Mesodermal cell (in vitro differentiated cells): ENCODE results near the gene BRF1.
"Not testable (repeated sequence)": the region's sequence is repeated elsewhere in the genome, so short reads cannot be mapped to it uniquely, and the experiment has no call there.

Experiments used
- H3K27ac ChIP-seq: 2 replicates; pipeline ENCODE4 v1.7.0; 2013; ENCODE audit warnings: mild to moderate bottlenecking, low read depth, low read length, moderate library complexity; ENCODE audit not compliant: severe bottlenecking
- H3K36me3 ChIP-seq: 2 replicates; pipeline ENCODE4 v1.7.1; 2013; ENCODE audit warnings: mild to moderate bottlenecking, low read length, moderate library complexity; ENCODE audit not compliant: control insufficient read depth, insufficient read depth
- H3K4me1 ChIP-seq: one replicate; pipeline ENCODE4 v1.7.1; 2013; ENCODE audit warnings: mild to moderate bottlenecking, low read length; ENCODE audit not compliant: insufficient read depth, control insufficient read depth, poor library complexity, severe bottlenecking
- H3K4me3 ChIP-seq: 2 replicates; pipeline ENCODE4 v1.7.0; 2013; ENCODE audit warnings: low read length, control low read depth, mild to moderate bottlenecking; ENCODE audit not compliant: insufficient read depth, poor library complexity, severe bottlenecking; ENCODE audit errors: extremely low read depth
- H3K9me3 ChIP-seq: 2 replicates; pipeline ENCODE4 v1.7.1; 2013; ENCODE audit warnings: mild to moderate bottlenecking, low read length, moderate library complexity; ENCODE audit not compliant: control insufficient read depth
- WGBS, 2 experiments: methylation state at CpG; one replicate each; pipeline ENCODE4 v1.1.5; 2013; ENCODE audit warnings: missing lambda C conversion rate in 2 of 2; ENCODE audit not compliant: insufficient coverage in 2 of 2; 5-methylcytosine and 5-hydroxymethylcytosine counted together

The BRF1 gene

GRCh38 chr14:105337966-105338741 is 37.4 kb upstream of the BRF1 start:
- Histone ChIP-seq H3K36me3 (no peaks in the 10 kb centered on the region), H3K4me3 (no peak overlapping the region), H3K9me3 (no peaks in the 10 kb centered on the region), H3K4me1 (no peaks in the 10 kb centered on the region), H3K27ac (no peak overlapping the region)
- 86 to 90% methylated on average over 14 to 17 of the region's 18 CpGs for WGBS, 2 experiments

DNA sequence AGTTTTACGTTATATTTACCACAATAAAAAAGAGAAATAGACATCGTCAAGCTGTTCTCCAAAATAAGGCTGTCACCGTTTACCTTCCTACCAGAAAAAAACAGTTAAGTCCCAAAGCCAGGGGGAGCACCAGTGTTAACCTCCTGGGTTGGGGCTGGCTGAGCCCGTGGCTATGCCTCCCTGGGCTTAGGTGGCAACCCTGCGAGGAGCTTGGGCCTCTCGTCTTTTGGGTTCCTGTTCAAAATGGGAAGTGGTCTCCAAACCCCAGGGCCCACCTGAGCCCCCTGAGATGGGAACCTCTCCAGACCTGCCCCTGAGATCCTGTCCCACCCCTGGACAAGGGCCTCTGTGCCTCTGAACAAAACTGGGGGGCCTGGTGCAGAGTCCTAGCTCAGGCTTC is 36.6 kb upstream of the BRF1 start:
- Histone ChIP-seq H3K4me3 (no peak overlapping the region), H3K4me1 (peaks cover 3% of the 10 kb centered on the region), H3K9me3 (no peaks in the 10 kb centered on the region), H3K27ac (no peak overlapping the region), H3K36me3 (no peaks in the 10 kb centered on the region)
- WGBS, 2 experiments = 90 to 95% methylated on average over 6 of the region's 6 CpGs

DNA sequence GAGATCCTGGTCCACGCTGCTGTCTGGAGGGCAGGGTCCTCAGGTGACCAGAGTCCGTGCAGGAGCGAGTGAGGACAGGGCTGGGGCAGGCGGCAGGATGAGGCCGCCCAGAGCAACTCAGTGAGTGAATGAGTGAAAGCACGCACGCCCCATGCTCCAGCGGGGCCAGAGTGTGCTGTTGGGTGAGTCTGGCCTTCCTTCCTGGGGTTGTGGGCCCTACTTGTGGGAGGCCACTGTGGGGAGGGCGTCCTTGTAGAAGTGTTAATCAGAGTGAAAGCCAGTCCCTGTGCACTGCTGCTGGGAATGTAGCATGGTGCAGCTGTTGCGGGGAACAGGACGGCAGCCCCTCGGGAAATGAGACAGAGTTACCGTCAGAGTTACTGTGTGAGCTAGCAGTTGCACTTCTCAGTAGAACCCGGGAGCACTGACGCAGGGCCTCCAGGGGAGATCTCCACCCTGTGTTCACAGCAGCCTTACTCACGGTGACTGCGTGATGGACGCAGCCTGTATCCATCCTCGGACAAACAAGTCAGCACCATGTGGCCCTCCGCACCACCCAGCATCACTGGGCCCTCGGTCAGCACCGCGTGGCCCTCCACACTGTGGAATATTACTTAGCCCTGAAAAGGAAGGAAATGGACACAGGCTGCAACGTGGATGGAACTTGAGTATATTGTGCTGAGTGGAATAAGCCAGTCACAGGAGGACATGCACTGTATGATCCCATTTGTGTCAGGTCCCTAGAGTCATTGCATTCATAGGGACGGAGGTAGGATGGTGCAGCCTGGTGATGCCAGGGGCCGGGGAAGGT is 35.9 kb upstream of the BRF1 start:
- 95 to 96% methylated on average over 26 of the region's 26 CpGs for WGBS, 2 experiments
- Histone ChIP-seq H3K4me3 (no peak overlapping the region), H3K36me3 (no peaks in the 10 kb centered on the region), H3K27ac (no peak overlapping the region), H3K4me1 (peaks cover 3% of the 10 kb centered on the region), H3K9me3 (no peaks in the 10 kb centered on the region)

GRCh38 chr14:105335735-105336476 is 35.1 kb upstream of the BRF1 start:
- H3K4me3 ChIP-seq = no peak overlapping the region
- 96 to 97% methylated on average over 27 to 33 of the region's 33 CpGs for WGBS, 2 experiments
- H3K4me1 ChIP-seq = peaks cover 3% of the 10 kb centered on the region
- H3K9me3 ChIP-seq = no peaks in the 10 kb centered on the region
- H3K36me3 ChIP-seq = no peaks in the 10 kb centered on the region
- H3K27ac ChIP-seq = no peak overlapping the region

GRCh38 chr14:105335231-105335542 is 34.4 kb upstream of the BRF1 start:
- not testable (repeated sequence) for H3K36me3 ChIP-seq, H3K4me3 ChIP-seq, H3K4me1 ChIP-seq, H3K27ac ChIP-seq, H3K9me3 ChIP-seq
- 95 to 99% methylated on average over 22 of the region's 22 CpGs for WGBS, 2 experiments

GRCh38 chr14:105334383-105335230 is 33.8 kb upstream of the BRF1 start:
- WGBS, 2 experiments = 88 to 95% methylated on average over 17 of the region's 17 CpGs
- Histone ChIP-seq H3K4me1 (peaks cover 3% of the 10 kb centered on the region), H3K36me3 (no peaks in the 10 kb centered on the region), H3K4me3 (no peak overlapping the region), H3K27ac (no peak overlapping the region), H3K9me3 (no peaks in the 10 kb centered on the region)

DNA sequence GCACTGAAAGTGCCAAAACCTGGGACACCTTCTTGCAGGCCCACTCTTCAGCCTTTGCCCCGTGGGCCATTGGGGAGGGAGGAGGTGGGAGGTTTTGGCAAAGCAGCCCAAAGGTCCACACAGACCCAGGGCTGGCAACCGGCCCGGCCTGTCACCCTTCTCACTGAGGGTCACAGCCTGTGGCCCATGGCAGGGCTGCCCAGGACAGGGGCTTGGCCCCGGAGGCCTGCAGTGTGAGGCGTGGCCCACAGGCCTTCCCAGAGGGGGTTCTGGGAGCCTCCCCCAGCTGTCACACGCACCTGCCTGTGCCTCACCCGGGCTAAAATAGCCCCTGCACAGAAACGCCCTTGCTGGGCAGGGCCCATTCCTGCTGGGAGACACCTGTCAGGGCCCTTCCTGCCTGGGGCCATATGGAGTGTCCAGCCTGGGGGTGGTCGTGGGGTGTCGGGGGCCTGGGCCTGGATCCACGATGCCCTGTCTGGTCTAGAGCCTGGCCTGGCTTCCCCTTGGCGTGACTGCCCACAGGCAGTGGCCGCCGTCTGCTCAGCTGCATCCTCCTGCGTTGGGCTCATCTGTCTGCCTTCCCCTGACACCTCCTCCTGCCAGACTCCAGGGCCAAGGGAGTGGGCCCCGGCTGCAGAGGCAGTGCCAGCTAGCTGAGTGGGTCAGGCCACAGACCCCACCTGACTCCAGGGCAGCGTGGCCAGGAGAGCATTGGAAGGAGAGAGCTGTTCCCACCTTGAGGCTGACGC is 33.0 kb upstream of the BRF1 start:
- Histone ChIP-seq H3K27ac (no peak overlapping the region), H3K9me3 (no peaks in the 10 kb centered on the region), H3K4me3 (no peak overlapping the region), H3K4me1 (peaks cover 3% of the 10 kb centered on the region), H3K36me3 (no peaks in the 10 kb centered on the region)
- 92% methylated on average over 17 of the region's 18 CpGs for WGBS, 2 experiments

- Histone ChIP-seq H3K4me1 (peaks cover 3% of the 10 kb centered on the region), H3K36me3 (no peaks in the 10 kb centered on the region), H3K4me3 (no peak overlapping the region), H3K27ac (no peak overlapping the region), H3K9me3 (no peaks in the 10 kb centered on the region)
- 96 to 97% methylated on average over 10 to 13 of the region's 15 CpGs for WGBS, 2 experiments
Observed at GRCh38 chr14:105333020-105333490, 32.3 kb upstream of the BRF1 start.

DNA sequence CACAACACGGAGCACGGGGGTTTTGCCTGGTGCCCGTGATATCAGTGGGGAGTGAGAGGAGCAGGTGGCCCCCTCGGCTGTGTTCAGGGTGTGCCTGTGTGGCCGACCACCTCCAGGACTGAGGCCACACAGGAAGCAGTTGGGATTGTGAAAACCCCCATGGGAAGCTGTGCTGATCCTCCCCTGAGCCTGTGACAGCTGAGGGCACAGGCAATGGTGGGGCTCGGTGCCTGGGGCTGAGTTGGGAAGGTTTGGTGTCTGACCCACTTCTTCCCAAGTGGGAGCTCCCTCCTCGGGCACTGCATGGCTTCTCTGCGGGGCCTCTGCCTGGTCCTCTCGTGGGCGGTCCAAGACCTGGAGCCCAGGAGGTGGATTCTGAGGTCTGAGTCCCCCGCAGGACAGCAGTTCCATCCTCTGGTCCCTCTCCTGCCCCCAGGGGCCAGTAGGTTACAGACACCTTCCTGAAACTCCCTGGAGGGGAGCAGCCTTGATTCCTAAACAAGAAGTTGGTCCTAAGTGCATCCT is 31.6 kb upstream of the BRF1 start:
- H3K4me3 ChIP-seq = no peak overlapping the region
- H3K27ac ChIP-seq = no peak overlapping the region
- H3K4me1 ChIP-seq = peaks cover 3% of the 10 kb centered on the region
- WGBS, 2 experiments = 89 to 95% methylated on average over 8 to 10 of the region's 11 CpGs
- H3K36me3 ChIP-seq = no peaks in the 10 kb centered on the region
- no peaks in the 10 kb centered on the region for H3K9me3 ChIP-seq
